ENCODE results near the gene ABCC10.
"Not testable (repeated sequence)": the region's sequence is repeated elsewhere in the genome, so short reads cannot be mapped to it uniquely, and the experiment has no call there.

Gene ABCC10

DNA sequence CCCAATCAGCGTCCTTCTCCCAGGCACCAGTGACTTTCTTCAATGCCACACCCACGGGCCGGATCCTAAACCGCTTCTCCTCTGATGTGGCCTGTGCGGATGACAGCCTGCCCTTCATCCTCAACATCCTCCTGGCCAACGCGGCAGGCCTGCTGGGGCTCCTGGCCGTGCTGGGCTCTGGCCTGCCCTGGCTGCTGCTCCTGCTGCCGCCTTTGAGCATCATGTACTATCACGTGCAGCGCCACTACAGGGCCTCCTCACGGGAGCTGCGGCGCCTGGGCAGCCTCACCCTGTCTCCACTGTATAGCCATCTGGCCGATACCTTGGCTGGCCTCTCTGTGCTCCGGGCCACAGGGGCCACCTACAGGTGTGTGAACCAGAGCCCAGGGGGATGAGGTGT, 18.2 kb downstream of the ABCC10 start:
- no peak for DNase-seq

DNA sequence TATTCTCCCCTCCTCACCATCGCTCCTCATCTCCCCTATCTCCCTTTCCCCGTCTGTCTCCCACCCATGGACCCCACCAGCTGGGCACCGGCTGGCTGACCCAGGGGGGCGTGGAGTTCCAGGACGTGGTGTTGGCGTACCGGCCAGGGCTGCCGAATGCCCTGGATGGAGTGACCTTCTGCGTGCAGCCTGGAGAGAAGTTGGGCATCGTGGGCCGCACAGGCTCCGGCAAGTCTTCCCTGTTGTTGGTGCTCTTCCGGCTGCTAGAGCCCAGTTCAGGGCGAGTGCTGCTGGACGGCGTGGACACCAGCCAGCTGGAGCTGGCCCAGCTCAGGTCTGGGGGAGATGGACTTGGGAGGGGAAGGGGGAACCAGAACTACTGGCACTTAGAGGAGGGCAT, 20.3 kb downstream of the ABCC10 start:
- DNase-seq: no peak

DNA sequence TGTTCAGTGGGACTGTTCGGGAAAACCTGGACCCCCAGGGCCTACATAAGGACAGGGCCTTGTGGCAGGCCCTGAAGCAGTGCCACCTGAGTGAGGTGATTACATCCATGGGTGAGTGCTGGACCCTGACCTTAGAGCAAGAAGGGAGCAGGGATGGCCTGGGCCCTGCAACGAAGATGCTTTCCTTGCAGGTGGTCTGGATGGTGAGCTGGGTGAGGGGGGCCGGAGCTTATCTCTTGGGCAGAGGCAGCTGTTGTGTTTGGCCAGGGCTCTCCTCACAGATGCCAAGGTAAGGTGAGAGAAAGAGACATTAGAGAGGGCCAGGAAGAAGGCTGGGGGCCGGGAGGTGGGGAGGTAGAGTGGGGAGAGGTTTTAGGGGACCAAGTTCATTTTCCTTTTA, 21.6 kb downstream of the ABCC10 start:
- DNase-seq: no peak

DNA sequence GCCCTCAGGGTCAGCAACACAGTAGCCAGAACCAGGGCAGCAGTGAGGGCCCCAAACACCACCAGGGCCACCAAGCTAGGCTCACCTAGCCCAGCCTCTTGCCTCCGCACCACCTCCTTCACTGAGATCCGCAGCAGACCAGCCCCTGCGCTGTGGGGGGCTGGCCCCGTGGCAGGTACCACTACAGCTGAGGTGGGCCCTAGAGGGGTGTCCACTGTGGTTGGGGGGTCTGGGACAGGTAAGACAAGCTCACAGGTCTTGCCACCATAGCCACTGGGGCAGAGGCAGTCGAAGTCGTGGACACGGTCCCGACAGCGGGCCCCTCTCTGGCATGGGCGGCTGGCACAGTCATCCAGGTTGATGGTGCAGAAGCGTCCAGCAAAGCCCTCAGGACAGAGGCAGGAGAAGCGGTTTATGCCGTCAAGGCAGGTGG, 23.4 kb downstream of the ABCC10 start:
- DNase-seq: no peak

DNA sequence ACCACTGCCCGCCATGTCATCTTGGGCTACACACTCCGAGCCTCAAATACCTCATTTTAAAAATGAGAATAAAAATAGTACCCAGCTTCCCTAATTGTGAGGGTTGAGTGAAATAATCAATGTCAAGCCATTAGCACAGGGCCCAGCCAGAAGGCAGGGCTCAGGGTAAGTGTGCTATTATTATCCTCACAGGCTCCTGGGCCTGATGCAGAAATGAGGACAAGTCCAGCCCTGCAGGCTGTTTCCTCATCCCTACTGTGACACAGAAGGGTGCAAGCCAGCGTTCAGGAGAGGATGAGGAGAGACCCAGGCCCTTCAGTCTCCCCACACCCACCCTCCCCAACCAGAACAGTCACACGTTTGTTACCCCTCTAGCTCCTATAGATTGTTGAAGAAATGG, 24.0 kb downstream of the ABCC10 start:
- DNase-seq: no peak

DNA sequence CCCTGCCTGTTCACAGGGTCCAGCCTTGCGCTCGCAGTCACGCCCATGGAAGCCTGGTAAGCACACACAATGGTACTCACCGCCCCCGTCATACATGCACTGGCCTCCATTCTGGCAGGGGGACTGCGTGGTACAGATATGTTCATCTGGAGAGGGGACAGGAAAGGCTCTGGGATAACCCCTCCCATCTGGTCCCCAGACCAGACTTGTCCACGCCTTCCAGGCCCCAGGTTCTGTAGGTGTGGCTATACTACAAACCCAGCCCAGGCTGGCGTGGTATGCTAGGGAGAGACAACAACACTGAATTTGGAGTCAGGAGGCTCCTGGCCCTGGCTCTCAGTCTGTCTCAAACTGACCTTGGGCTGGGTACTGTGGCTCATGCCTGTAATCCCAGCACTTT, 24.6 kb downstream of the ABCC10 start:
- no peak for DNase-seq

DNA sequence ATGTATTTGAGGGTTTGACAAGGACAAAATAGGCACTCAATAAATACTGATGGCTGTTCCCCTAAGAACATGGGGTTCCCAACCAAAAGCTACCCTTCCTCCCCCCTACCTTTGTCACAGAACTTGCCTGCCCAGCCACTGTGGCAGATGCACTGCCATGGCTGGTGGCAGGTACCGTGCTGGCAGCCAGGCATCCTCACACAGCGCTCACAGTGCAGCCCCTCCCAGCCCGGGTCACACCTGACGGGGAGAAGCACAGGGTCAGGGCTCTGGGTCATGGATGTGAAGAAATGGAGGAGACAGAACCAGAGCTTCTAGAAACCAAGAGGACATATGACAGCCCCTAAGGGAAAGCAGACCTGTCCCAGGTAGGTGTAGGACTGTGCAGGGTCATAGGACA, 25.6 kb downstream of the ABCC10 start:
- no peak for DNase-seq

DNA sequence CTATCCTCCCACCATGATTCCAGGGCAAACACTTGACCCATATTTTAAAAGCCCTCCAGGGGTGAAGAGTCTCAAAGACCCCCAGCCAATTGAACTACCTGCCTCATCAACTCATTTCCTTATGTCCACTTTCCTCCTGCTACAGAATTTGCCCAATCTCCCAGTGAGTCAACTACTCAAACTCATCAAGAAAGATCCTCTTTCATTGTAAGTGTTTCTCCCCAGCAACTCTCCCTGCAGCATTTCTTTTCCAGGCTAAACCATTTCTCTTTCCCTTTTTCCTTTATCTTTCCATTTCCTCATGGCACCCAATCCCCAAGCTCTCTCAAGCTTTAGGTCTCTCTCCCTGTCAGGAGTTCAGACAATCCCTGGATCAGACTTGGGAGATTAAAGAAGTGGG, 26.5 kb downstream of the ABCC10 start:
- DNase-seq: no peak

DNA sequence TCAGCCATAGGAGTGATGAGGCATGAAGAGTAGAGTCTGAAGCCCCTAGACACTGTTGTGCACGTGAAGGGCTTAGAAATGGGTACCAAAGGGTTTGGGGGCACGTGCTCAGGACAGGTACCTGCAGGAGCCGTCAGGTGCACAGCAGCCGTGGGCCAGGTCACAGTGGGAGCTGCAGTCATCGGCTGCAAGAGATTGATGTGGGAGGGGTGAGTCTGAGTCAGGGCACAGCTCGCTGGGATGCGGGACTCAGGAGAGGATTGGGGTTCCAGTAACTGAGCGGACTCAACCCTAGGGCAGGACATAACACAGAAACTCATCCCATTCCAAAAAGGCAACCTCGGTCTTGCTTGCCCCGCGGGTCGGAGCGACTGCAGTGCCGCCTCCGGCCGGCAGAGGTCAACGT, 27.0 kb downstream of the ABCC10 start:
- peak; percentile 41 for DNase-seq

DNA sequence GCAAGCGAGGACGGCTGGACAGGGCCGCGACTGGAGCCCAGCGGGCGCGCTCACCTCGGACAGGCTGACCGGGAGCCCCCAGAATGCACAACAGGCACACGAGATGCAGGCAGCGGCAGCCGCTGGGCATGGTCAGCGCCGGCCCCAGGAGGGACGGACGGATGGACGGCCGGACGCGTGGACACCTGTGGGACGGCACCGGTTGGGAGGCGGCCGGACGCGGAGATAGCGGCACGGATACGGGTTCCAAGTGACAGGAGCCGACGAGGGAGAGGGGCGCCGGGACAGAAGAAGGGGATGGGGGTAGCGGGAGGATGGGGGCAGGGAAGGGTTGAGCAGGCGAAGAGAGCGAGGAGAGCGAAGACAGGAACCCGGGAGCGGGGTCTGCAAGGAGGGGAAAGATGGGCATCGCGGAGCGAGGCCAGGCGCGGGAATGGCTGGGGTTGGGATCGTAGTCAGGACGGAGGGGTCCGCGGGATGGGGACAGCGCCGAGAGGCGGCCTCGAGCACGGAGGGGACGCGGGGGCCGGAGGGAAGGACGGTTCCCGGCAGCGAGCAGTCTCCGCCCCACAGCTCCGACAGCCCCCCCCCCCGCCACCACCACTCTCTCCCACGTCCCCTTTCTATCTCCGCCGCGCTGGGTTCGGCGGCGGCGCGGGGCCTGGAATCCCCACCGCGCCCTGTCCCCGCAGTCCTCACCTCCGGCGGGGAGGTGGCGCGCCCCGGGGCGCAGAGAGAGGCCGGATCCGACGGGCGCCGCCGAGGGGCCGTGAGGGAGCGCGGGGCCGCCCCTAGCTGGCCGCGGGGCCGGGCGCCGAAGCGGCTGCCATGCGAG, 27.6 kb downstream of the ABCC10 start:
- DNase-seq: peak; percentile 20

DNA sequence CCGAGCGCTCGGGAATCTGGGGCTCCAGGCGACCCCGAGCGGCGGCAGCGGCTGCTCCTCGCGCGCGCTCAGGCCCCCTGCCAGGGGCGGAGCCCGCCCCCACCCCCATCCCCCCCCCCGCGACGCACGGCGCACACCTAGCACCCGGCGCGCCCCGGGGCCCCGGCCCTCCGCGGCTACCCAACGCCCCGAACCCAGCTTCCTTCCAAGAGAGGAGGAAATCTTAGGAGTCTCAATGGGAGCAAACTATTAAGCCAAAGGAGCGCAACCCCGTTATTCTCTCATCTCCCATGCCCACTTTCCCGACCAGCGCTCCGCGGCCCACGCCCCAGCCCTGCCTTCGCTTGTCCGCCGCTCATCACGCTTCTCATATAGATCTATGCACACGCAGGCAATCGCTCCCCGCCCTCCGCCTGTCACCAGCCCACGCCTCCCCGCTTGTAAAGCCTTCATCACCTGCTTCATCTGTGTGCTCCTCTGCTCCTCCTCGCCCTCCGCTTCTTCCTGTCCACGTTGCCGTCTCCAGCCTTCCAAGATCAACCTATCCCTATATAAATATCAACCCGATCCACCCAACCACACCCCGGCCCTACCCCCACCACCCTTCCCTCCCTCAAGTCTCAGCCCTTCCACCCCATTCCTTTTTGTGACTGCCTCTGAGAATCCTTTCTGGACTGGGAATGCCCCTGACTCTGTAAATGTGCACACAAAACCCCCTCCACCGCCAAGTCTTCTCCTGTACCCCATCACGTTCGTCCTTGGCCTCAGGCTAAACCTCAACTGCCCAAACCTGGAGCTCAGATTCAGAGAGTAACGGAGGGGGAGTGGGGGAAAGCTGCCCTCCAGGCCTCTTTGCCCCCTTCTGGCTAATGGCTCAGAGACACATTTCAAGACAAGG, 28.4 kb downstream of the ABCC10 start, which contains the start of gene DLK2:
Gene DLK2 (minus strand): TSS at position 18 of the 898 bp plus-strand sequence. CDS start 723 bp downstream, outside the sequence.
- peak; percentile 36 for DNase-seq

DNA sequence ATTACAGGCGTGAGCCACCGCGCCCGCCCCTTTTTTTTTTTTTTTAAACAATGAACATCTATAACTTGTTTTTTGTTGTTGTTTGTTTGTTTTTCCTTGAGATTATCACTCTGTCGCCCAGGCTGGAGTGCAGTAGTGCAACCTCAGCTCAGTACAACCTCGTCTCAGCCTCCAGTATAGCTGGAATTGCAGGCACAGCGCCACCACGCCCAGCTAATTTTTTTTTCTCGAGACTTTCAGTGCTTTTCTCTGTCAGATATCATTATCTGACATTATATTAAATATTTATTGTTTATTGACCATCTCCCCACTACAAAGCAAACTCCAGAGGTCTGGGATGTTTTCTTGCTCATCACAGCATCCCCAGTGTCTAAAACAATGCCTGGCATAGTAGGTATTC, 30.3 kb downstream of the ABCC10 start:
- no peak for DNase-seq

DNA sequence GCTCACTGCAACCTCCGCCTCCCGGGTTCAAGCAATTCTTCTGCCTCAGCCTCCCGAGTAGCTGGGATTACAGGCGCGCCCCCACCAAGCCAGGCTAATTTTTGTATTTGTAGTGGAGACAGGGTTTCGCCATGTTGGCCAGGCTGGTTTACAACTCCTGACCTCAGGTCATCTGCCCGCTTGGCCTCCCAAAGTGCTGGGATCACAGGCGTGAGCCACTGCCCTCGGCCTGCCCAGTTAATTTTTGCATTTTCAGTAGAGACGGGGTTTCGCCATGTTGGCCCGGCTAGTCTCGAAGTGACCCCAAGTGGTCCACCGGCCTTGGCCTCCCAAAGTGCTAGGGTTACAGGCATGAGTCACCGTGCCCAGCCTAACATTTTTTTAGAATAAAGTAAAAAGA, 30.8 kb downstream of the ABCC10 start:
- not testable (repeated sequence) for DNase-seq

DNA sequence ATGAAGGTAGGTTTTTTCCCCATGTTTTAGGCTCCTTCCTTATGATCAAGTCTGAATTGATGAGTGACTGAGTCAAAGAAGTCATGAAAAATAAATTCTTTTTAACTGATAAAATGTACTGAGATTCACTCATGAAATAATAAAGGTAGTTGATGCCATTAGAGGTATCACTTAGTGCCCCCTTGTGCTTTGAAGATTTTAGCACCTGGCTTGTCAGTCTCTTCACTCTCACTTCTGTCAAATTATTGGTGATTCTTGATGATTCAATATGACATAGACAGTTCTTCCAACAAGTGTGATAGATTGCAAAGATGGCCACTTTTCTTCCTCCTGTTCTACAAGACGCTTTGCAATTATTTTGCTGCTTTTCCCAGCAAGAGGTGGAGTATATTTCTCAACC, 32.2 kb downstream of the ABCC10 start:
- DNase-seq: no peak

DNA sequence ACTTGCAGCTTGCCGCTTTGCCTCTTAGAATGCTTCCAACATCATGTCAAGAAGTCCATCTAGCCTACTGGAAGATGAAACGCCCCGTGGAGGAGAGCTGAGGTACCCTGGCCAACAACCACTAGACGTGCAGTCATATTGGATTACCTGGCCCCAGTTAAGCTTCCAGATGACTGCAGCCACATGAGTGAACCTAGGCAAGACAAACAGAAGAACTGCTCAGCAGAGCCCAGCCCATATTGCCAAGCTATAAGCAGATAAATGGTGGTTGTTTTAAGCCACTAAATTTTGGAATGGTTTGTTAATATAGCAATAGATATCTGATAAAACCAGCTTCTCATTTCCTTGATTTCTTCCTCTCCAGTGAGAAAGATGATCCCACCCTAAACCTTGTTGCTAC, 32.7 kb downstream of the ABCC10 start:
- no peak for DNase-seq

DNA sequence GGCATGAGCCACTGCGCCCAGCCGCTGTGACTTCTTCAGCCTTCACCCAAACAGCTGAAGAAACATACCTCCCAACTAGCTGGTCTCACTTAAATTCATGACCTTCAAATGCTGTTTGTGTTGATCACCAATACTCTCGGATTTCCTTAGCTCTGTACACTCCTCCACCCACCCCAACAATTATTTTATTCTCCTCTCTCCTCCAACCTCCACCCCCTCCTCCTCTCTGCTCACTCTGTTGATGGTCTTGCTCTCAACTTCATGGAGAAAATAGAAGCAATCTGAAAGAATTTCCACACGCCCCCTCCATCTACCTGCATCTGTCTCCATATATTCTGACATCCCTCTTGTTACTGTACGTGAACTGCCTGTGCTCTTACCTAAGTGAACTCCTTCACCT, 34.6 kb downstream of the ABCC10 start:
- DNase-seq: no peak

DNA sequence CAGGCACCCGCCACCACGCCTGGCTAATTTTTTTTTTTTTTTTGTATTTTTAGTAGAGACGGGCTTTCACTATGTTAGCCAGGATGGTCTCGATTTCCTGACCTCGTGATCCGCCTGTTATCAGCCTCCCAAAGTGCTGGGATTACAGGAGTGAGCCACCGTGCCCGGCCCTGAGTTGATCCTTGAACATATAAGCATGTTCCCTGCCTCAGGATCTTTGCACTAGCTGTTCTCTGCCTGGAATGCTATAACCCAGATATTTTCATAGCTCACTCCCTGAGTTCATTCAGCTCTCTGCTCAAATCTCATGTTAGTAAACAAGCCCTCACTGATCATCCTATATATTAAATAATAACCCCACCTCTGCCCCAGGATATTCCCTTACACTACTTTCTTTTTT, 37.0 kb downstream of the ABCC10 start:
- no peak for DNase-seq

DNA sequence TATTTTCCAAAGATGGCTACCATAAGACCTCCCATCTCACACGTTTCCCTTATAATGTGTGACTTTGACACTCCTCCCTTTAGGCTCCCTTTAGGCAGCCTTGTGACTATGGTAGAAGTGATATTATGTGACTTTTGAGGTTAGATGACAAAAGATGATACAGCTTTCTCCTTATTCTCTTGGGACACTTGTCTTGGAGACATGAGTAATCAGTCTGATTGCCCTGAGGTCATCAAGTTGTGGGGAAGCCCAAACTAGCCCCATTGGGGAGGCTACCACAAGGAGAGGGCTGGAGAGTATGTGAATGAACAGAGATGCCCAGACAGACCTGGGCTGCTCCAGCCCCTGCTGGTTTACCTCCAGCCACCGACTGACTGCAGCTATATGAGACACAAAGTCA, 38.6 kb downstream of the ABCC10 start:
- no peak for DNase-seq

DNA sequence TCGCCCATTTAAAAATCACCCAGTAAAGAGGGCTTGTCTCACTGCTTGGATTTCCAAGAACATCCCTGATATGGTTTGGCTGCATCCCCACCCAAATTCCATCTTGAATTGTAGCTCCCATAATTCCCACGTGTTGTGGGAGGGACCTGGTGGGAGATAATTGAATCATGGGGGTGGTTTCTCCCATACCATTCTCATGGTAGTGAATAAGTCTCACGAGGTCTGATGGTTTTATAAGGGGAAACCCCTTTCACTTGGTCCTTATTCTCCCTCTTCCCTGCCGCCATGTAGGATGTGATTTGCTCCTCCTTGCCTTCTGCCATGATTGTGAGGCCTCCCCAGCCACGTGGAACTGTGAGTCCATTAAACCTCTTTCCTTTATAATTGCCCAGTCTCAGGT, 39.9 kb downstream of the ABCC10 start:
- not testable (repeated sequence) for DNase-seq

DNA sequence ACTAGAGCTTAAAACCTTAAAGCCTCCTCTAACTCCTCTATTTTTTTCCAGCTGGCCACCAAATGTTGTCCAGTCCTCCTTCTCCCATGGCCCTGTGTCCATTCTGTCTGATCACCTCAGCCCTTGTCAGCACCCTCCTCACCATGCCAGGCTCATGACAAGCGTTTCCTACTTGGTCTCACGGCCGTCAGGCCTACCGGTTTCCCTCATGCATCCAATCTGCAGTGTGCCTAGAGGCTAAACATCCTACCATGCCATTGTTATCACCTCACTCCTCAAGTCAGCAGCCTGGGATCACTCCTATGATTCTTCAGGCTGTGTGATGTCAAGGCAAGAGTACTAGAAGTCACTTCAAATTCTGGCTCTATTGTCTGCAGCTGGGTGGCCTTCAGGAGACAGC, 40.4 kb downstream of the ABCC10 start:
- no peak for DNase-seq

DNA sequence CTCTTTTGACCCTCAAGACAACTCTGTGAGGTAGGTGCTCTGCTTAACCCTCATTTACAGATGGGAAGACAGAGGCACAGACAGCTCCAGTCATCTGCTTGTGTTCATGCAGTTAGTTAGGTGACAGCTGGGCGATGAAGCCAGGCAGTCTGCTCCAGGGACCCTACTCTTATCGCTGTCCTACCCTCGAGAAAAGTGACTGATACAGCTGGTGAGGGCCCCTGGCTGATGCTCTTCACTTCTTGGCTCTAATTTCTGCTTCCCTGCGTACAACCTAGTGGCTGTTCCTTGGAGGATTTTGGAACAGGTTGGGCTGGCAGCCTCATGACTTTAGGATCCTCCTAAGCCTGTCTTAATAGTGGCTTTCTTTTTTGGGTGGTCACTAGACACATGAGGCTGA, 40.9 kb downstream of the ABCC10 start:
- no peak for DNase-seq

DNA sequence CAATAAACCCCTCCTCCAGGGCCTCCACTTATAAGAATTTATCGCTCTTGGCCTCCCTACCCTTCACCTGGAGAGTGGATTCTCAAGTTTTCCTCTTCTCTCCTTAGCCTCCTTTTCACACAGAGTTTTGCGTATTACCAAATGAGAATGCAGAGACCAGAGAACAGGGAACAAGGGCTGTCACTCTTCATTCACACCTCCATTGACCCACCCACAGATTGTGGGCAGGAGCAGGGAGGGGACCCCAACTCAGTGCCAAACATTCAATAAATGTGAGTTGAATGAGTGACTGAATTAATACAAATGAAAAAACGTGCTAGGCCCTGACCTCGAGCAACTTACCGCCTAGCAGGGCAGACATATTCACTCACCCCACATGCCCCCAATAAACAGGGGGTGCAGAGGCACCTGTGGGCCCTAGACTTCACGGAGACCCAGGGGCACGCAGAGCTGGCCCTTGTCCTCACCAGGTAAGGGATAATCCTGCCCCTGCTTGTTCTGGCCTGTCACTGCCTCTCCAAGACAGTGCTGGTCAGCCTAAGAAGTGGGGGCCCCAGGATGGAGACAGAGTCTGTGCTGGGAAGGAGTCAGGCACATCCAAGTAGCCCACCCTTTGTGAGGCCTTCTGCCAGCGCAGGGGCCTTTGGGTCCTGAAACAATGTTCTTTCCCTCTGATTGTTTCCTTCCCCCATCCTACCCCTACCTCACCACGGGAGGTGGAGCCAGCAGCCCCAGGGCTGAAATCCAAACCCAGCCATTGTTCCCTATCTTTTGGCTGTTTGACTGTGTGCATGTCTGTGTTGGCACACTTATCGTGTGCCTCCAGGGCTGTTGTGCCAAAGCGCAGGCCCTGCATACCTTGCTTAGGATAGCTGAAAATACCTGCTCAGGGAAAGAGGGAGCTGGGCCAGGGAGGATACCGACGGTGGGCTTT, 41.7 kb downstream of the ABCC10 start:
- no peak for DNase-seq

DNA sequence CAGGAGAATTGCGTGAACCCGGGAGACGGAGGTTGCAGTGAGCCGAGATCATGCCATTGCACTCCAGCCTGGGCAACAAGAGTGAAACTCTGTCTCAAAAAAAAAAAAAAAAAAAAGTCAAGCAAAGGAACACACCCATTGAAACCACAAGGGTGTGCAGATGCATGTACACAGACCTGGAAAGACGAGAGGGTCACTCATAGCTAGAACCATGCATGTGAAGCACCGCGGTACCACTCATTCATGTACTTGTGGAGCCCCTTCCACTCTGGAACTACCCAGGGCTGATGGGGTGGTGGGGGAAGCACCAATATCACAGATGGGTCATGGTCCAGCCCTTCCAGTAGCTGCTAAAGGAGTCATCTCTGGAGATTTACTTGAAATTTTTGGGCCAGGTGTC, 42.6 kb downstream of the ABCC10 start:
- no peak for DNase-seq

Data from central memory CD4-positive, alpha-beta T cell (primary cell).